ENCODE measurements around the gene SLC26A1.
A peak's percentile ranks its signal among the peaks of the same experiment; 100 is the strongest.

SLC26A1 gene

DNA sequence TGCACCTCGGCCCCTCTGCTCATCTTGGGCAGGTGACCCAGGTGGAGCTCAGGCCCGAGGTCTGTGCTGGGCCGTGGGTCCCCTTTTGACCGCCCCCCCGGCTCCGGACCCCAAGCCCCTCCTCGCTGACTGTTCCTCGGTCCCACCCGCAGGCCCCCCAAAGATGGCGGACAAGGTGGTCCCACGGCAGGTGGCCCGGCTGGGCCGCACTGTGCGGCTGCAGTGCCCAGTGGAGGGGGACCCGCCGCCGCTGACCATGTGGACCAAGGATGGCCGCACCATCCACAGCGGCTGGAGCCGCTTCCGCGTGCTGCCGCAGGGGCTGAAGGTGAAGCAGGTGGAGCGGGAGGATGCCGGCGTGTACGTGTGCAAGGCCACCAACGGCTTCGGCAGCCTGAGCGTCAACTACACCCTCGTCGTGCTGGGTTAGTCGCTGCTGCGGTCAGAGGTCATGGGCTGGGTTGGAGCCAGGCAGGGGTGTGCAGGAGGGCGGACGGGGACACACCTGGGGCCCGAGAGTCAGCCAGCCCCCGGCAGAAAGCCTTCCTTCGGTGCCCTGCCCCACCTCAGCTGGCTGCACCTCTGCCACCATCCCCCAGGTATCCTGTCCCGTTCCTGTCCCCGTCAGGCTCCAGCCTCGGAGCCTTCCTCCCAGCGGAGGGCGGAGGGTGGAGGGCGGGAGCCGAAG, 29.0 kb upstream of the SLC26A1 start:
- no peak overlapping the region for H3K4me3 ChIP-seq (replicated peaks; ENCODE audit: low read depth, low read length)
- DNase-seq (ENCODE audit: extremely low read depth, insufficient read length) = no peak
- no peaks in the 10 kb centered on the region for H3K36me3 ChIP-seq (ENCODE audit: control insufficient read depth, insufficient read depth, low read length)
- H3K27me3 ChIP-seq (replicated peaks; ENCODE audit: control insufficient read depth, insufficient read depth, low read length) = no peaks in the 10 kb centered on the region
- TF ChIP-seq, protein P1, sequence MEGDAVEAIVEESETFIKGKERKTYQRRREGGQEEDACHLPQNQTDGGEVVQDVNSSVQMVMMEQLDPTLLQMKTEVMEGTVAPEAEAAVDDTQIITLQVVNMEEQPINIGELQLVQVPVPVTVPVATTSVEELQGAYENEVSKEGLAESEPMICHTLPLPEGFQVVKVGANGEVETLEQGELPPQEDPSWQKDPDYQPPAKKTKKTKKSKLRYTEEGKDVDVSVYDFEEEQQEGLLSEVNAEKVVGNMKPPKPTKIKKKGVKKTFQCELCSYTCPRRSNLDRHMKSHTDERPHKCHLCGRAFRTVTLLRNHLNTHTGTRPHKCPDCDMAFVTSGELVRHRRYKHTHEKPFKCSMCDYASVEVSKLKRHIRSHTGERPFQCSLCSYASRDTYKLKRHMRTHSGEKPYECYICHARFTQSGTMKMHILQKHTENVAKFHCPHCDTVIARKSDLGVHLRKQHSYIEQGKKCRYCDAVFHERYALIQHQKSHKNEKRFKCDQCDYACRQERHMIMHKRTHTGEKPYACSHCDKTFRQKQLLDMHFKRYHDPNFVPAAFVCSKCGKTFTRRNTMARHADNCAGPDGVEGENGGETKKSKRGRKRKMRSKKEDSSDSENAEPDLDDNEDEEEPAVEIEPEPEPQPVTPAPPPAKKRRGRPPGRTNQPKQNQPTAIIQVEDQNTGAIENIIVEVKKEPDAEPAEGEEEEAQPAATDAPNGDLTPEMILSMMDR (IDR thresholded peaks at IDR 0.05; ENCODE audit: insufficient read depth, low read length, poor library complexity, severe bottlenecking) = no peak

DNA sequence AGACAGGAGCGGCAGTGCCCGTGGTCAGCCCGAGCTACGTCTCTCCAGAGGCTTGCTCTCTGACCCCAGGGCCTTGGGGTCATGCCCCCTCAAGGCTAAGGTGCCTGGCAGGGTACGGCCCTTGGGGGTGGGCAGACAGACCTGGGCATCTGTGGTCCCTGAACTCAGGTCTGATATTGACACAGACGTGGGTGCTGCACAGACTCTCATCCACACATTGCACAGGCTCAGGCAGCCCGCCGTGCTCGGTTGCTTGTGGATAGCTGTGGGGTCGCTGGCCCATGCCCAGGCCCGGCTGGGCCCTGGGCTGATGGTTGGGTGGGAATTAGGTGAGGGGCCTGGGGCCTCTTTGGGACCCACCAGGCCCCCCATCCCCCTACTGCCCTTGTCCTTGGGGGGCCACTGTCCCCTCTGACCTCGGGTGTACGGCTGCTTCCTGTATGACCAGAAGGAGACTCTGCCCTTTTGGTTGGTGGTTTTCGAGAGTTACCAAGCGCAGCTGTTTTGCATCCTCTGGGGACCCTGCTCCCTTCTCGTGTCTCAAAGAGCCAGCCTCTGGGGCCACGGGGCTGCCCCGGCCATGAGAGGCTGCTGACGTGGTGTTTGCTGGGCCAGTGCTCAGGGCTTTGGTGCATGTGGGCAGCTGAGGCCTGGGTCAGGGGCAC, 28.3 kb upstream of the SLC26A1 start:
- no peak overlapping the region for H3K4me3 ChIP-seq (replicated peaks; ENCODE audit: low read depth, low read length)
- no peaks in the 10 kb centered on the region for H3K27me3 ChIP-seq (replicated peaks; ENCODE audit: control insufficient read depth, insufficient read depth, low read length)
- DNase-seq (ENCODE audit: extremely low read depth, insufficient read length) = peak; percentile 45
- no peaks in the 10 kb centered on the region for H3K36me3 ChIP-seq (ENCODE audit: control insufficient read depth, insufficient read depth, low read length)
- TF ChIP-seq, protein P1 (IDR thresholded peaks at IDR 0.05; ENCODE audit: insufficient read depth, low read length, poor library complexity, severe bottlenecking) = no peak

DNA sequence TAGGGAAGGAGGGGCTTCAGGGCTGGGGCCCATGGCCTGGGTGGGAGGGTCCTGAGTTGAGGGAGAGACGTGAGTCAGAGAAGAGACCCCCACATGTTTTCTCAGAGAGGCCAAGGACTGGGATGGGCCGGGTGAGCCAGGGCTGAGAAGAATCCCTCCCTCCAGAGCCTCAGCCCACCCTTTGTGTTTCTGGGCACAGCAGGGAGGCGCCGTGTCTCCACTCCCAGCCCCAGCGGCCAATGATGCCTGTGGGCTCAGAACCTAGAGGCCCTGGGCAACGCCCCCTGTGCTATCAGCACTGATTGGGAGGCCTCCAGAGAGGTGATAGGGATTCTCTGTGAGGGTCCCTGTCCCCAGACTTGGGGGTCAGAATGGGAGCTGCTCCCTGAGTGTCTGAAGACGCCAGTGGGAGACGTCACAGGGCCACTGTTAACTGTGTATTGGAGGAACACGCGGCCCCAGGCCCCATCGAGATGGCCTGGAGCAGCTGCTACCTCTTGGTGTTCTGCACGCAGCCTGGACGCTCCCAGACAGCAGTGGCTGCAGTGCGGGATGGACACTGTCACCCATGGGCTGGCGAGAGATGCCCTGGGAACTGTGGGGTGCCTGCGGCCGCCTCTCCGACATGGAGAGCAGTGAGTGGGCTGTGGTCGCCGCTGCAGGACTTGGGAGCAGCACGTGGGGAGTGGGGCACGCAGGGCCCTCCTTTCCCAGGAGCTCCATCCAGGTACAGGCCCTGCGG, 26.7 kb upstream of the SLC26A1 start:
- Histone ChIP-seq H3K27me3 (replicated peaks; ENCODE audit: control insufficient read depth, insufficient read depth, low read length) (no peaks in the 10 kb centered on the region), H3K36me3 (ENCODE audit: control insufficient read depth, insufficient read depth, low read length) (no peaks in the 10 kb centered on the region), H3K4me3 (replicated peaks; ENCODE audit: low read depth, low read length) (no peak overlapping the region)
- TF ChIP-seq, protein P1 (IDR thresholded peaks at IDR 0.05; ENCODE audit: insufficient read depth, low read length, poor library complexity, severe bottlenecking) = no peak
- no peak for DNase-seq (ENCODE audit: extremely low read depth, insufficient read length)

DNA sequence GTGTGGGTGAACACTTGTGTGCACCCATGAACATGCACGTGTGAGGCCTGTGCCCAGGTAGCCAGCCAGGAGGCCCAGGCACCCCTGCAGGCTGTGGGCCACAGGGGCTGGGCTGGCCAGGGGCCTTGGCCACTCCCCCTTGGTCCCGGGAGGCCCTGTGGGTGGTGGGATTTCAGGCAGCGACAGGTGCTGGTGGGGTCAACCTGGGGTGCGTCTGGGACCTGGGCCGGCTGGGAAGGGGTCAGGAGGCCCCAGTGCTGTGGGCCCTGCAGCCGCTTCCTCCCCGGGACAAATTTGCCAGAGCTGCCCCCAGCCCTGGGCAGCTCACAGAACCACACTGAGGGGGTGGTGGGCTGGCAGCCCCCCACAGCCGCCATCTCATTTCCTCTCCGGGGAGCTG, 26.1 kb upstream of the SLC26A1 start:
- H3K36me3 ChIP-seq (ENCODE audit: control insufficient read depth, insufficient read depth, low read length) = no peaks in the 10 kb centered on the region
- H3K4me3 ChIP-seq (replicated peaks; ENCODE audit: low read depth, low read length) = no peak overlapping the region
- H3K27me3 ChIP-seq (replicated peaks; ENCODE audit: control insufficient read depth, insufficient read depth, low read length) = no peaks in the 10 kb centered on the region
- no peak for DNase-seq (ENCODE audit: extremely low read depth, insufficient read length)
- TF ChIP-seq, protein P1 (IDR thresholded peaks at IDR 0.05; ENCODE audit: insufficient read depth, low read length, poor library complexity, severe bottlenecking) = no peak

DNA sequence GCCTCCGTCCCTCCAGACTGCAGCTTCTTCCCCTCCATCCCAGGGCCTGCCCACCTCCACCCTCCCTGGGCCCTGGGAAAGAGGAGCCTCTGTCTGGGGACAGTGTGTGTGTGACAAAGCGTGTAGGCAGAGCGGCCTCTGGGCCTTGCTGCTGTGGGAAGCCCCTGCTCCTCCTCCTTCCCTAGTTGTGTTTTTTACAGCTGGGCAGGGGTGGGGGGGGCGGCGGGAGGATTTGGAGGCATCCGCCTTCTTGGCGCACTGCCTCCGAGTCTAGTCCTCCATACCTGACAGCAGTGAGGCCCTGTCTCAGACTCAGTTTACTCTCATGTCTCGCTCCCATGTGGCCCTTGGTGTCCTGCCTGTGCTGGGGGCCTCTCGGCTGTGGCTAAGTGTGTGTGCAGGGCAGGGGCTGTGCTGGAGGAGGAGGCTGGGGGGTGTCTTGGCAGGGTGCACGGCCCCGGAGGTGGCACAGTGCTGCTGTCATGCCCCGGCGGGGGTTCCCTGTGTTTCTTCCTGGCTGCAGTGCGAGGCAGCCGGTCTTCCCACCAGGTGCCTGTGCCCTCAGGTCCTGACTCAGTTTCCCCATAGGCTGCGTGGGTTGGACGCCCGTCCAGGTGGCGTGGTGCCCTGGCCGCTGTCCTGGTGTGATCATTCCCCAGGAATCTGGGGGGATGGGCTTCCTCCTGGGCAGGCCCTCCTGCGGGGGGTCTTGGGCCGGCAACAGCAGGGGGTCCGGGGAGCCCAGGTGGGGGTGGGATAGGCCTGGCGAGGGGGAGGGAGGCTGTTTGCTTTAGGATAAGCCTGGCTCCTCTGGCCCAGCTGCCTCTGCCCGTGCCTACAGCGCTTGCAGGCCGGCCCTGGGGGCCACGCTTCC, 25.2 kb upstream of the SLC26A1 start:
- Histone ChIP-seq H3K36me3 (ENCODE audit: control insufficient read depth, insufficient read depth, low read length) (no peaks in the 10 kb centered on the region), H3K4me3 (replicated peaks; ENCODE audit: low read depth, low read length) (no peak overlapping the region), H3K27me3 (replicated peaks; ENCODE audit: control insufficient read depth, insufficient read depth, low read length) (no peaks in the 10 kb centered on the region)
- DNase-seq (ENCODE audit: extremely low read depth, insufficient read length) = no peak
- TF ChIP-seq, protein P1 (IDR thresholded peaks at IDR 0.05; ENCODE audit: insufficient read depth, low read length, poor library complexity, severe bottlenecking) = no peak

Measured in GM06990 (cell line).